SKM-1 treated with dmso at 0.1 percent for 144 hours (cell line): Measurements from ENCODE around the gene TTC7B.

ENCODE experiments used
- DNase-seq: peaks from one replicate; lab custom pipeline; 2025; ENCODE audit not compliant: unreplicated experiment; lab: John Stamatoyannopoulos, UW

TTC7B gene

DNA sequence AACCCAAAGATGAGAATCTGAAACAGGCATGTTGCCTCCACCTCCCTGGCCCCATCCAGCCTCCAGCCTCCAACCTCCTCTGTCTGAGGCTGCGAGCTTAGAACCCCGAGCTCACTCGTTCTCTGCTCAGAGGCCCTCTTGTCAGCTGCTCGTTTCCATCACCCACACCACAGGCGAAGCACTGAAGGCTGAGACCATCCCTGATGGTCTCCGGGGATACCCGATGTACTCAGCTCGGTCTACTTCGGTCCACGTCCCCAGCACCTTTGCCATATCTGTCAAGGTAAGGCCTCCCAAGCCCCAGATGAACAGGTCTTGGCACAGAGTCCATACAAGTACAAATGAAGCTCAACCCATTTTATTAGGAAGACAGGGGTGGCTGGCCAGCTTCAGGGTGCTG is 72.4 kb downstream of the TTC7B start:
- DNase-seq = no peak

DNA sequence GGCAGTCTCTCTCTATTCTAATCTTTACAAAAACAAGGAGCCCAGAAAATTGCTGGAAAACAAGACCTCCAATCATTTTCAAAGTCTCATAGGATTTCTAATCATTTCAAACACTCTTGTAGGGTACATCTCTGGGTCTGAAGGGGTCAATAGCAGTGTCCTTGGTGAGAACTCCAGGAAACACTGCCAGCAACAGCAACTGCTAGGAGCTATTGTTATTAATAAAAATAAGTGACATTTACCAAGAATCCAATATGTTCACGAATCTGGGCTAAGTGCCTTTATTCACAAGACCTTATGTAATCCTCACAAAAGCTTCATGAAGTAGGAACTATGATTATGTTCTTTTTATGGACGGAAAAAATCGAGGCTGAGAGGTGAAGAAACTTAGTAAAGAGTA is 72.8 kb downstream of the TTC7B start:
- DNase-seq = no peak

DNA sequence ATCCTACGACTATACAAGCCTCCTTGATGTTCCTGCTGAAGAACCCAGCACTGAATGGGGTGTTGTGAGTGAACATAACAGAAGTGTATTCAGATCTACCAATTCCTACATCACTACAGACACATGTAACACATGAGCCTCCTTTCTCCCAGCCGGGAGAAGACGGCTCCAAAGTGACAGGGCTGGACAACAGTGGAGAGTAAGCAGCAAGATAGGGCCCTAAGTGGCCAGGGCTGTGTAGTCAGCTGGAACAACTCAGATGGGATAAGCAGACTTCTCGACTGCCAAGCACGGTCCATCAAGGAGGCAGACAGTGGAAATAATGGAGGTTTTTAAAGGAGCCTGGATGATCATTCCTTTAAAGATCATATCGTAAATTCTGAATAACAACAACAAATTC is 73.5 kb downstream of the TTC7B start:
- DNase-seq = no peak

- DNase-seq = no peak
Observed at GRCh38 chr14:90742252-90742651, 74.0 kb downstream of the TTC7B start.

- no peak for DNase-seq
Observed at GRCh38 chr14:90741682-90741946, 74.6 kb downstream of the TTC7B start.

GRCh38 chr14:90740946-90741681 is 75.1 kb downstream of the TTC7B start:
- no peak for DNase-seq

DNA sequence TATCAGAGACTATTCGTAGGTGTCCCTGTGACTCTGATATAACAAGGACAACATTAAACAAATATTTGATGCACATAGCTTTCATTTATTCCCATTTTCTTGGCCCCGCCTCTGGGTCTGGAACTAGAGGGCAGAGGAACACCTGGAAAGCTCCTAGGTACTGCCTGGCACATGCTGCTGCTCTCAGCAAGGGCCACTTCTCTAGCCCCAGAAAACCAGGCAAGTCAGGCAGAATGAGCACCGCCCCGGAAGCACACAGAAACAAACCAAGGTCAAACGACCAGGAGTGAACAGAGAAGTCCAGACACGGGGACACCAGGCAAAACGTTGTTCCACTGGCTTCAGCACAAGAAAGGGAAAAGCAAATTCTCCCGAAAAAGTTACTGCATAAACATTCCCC is 76.1 kb downstream of the TTC7B start:
- DNase-seq = no peak

- DNase-seq = no peak
Observed at GRCh38 chr14:90739318-90740068, 76.7 kb downstream of the TTC7B start.

GRCh38 chr14:90733139-90733808 is 83.0 kb downstream of the TTC7B start:
- no peak for DNase-seq

DNA sequence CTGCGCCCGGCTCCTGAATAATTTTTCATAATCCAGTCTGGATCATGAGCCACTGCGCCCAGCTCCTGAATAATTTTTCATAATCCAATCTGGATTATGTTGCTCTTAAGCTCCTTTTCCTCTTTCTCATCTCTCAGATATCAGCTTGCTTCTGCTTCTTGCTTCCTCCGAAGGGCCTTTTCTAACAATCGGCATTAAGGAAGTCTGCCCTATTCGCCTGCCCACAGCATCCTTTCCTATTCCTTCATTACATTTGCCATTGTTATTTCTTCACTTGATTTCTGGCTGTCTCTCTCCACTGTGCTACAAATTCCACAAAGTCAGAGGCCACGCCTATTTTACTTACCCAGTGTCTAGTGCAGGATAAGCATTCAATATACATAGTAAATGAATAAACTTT is 83.5 kb downstream of the TTC7B start:
- DNase-seq = no peak

GRCh38 chr14:90732139-90732538 is 84.1 kb downstream of the TTC7B start:
- peak; percentile 76 for DNase-seq

GRCh38 chr14:90731487-90731886 is 84.7 kb downstream of the TTC7B start:
- DNase-seq = no peak

- DNase-seq = no peak
Observed at GRCh38 chr14:90730206-90730766, 85.9 kb downstream of the TTC7B start.

- DNase-seq = no peak
Observed at GRCh38 chr14:90728951-90729350, 87.3 kb downstream of the TTC7B start.

DNA sequence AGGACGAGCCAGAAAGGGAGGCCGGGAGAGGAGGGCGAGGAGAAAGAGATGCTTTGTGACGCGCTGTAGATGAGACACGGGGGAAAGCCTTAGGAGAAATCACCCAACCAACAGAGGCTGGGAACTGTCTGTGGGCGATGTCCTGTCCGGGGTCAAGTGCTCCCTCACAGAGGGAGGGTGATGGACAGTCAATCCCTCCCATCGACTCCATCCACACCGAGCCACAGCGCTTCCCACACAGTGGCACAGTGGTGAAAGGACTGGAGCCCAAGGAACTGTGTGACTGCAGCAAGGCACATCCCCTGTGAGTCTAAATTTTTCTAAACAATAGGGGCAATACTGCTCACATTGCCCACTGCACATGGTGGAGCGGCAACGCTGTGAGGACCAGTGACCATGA is 89.1 kb downstream of the TTC7B start:
- DNase-seq = no peak

DNA sequence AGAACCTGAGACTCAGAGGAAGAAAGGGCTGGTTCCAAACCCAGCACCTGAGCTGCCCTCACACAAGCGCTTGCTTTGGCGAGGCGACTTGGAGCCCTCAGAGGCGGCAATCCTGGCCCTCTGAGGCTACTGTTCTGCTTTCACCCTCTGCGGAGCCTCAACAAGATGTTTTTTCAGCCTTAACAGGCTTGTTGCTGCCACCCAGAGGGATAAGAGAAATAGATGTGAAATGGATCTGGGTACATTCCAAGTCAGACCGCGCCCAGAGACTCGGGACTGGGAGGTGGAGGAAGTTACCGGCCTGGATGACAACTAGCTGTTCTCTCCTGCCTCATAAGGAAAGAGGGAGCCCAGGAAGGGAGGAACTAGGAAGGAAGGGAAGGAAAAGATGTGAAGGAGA is 89.6 kb downstream of the TTC7B start:
- DNase-seq = no peak

DNA sequence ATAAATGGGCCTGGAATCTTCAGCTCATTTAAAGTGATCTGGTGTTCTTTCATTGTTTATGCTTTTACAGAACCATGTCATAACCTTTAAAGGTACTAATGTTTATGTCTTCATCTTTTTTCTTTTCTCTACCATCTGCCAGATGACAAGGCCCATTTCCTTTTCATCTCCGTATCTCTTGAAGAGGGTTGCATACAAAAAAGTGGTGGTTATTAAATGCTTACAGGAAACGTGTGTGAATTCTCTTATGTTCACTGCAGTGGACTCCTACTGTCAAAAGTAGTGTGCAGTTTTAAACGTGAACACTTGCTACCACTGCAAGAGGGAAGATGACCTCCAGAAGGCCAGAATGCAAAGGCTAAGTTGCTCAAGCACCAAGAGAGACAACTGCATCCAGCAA is 91.4 kb downstream of the TTC7B start:
- no peak for DNase-seq

DNA sequence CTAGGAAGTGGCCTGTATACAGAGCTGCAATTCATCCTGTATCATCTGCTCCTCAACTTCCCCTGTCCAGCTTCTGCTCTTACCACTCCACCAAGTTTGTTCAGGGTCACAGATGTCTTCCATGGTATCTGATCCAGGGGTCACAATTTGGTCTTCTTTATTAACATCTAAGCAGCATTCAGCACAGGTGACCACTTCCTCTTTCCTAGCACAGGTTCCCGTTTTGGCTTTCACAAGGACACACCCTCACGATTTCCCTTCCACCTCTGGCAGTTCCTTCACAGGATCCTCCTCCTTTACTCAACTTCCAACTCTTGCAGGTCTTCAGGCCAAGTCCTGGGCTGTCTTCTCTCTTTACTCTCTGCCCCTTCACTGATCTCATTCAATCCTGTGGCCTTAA is 93.6 kb downstream of the TTC7B start:
- peak; percentile 34 for DNase-seq

GRCh38 chr14:90721619-90722305 is 94.5 kb downstream of the TTC7B start:
- no peak for DNase-seq

- no peak for DNase-seq
Observed at GRCh38 chr14:90720832-90721231, 95.4 kb downstream of the TTC7B start.

DNA sequence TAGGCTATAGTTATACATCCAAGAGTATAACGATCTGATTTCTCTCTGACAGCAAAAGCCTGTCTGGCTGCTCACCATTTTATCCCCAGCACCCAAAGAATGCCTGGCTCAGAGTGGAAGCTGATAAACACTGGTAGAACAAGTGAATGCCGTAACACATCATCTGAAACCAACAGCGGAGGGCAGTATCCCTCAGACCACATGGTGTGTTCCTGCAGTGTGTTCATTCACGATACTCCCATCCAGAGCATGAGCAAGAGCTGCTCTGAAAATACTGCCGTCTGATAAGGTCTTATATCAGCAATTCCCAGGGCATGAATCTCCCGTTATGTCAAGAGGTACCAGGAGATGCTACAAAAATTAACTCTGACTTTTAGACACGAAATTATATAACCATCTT is 95.9 kb downstream of the TTC7B start:
- no peak for DNase-seq
